Measurements from ENCODE around the gene SLC39A5. TPM values are rescaled to one million over a fixed set of nuclear protein-coding genes. Genes with fewer than 3 reads are reported as not detected.

SLC39A5 gene
- total and polyA plus RNA-seq, 2 of the 8 experiments (the other 6 are each of a cell fraction or from before 2014, with no cell fraction given): 0.27 TPM; not detected in 1

- no peak for TF ChIP-seq POLR2AphosphoS5 (IDR thresholded peaks at IDR 0.05; ENCODE audit: low read depth, low read length)
- no peak for TF ChIP-seq CBX8 (IDR thresholded peaks at IDR 0.05; ENCODE audit: borderline replicate concordance, low read depth, low read length)
Measured at GRCh38 chr12:56241424-56242303, 11.8 kb downstream of the SLC39A5 start (continued).
